Left ventricle myocardium inferior (tissue), 1 donor: Measurements from ENCODE around the gene MYO1A. TPM values are rescaled to one million over a fixed set of nuclear protein-coding genes. Genes with fewer than 3 reads are reported as not detected.

Source experiments
- DNase-seq: peaks from one replicate; pipeline ENCODE4 v3.0.0-alpha.2; 2020
- H3K27ac ChIP-seq: fragments of 200-600 bp; replicated peaks from 2 replicates; pipeline ENCODE4 v1.8.0; 2021
- H3K27me3 ChIP-seq: fragments of 200-600 bp; 2 replicates; pipeline ENCODE4 v1.8.0; 2021; ENCODE audit warnings: low read depth
- H3K36me3 ChIP-seq: fragments of 200-600 bp; 2 replicates; pipeline ENCODE4 v1.8.0; 2021
- H3K4me1 ChIP-seq: fragments of 200-600 bp; 2 replicates; pipeline ENCODE4 v1.8.0; 2021
- H3K4me3 ChIP-seq: fragments of 200-600 bp; 2 replicates; pipeline ENCODE4 v1.8.0; 2021; ENCODE audit warnings: mild to moderate bottlenecking, moderate library complexity
- H3K9me3 ChIP-seq: fragments of 200-600 bp; replicated peaks from 2 replicates; pipeline ENCODE4 v1.8.0; 2021
- CTCF ChIP-seq: fragments of 200-600 bp; IDR thresholded peaks from 2 replicates; pipeline ENCODE4 v1.8.0; 2021; ENCODE audit warnings: antibody characterized with exemption, mild to moderate bottlenecking, borderline replicate concordance
- intact Hi-C: fragments of 100-400 bp; cut with micrococcal nuclease; formaldehyde crosslinking; loops from one replicate; pipeline ENCODE4 v1.11.0; 2022
- total RNA-seq: library from RNA; stranded (reverse); fragmentation: NEBNext Ultra II Directional; extraction: Animal tissue kit (Norgen Biotek cat#: 25700); gene quantifications from one replicate; pipeline ENCODE4 v1.2.1, GENCODE V29; 2021
- donor health status: DM: no; HTN: yes; CAD: no; lungs with severe emphysema.

Gene MYO1A
- total RNA-seq, 1 donor from 2014 or later = not detected

- intact Hi-C loops = no loop called here
- peaks cover 74% of the 10 kb centered on the region for H3K4me1 ChIP-seq
- TF ChIP-seq CTCF = no peak
- no peaks in the 10 kb centered on the region for H3K27me3 ChIP-seq
- no peaks in the 10 kb centered on the region for H3K9me3 ChIP-seq
- peaks cover 61% of the 10 kb centered on the region for H3K36me3 ChIP-seq
- DNase-seq = no peak
- H3K4me3 ChIP-seq = no peak overlapping the region
- H3K27ac ChIP-seq = peak overlapping the region; percentile 72
Observed at GRCh38 chr12:57092529-57092862, 42.6 kb upstream of the MYO1A start.

GRCh38 chr12:57091638-57092528 is 42.0 kb upstream of the MYO1A start:
- peak overlapping the region; percentile 95 for H3K4me3 ChIP-seq
- DNase-seq = no peak
- intact Hi-C loops = no loop called here
- H3K4me1 ChIP-seq = peaks cover 79% of the 10 kb centered on the region
- H3K27ac ChIP-seq = peak overlapping the region; percentile 100
- peaks cover 55% of the 10 kb centered on the region for H3K36me3 ChIP-seq
- no peak for TF ChIP-seq CTCF
- H3K9me3 ChIP-seq = no peaks in the 10 kb centered on the region
- no peaks in the 10 kb centered on the region for H3K27me3 ChIP-seq

- Histone ChIP-seq H3K9me3 (no peaks in the 10 kb centered on the region), H3K27ac (peak overlapping the region; percentile 100), H3K27me3 (no peaks in the 10 kb centered on the region), H3K4me1 (peaks cover 84% of the 10 kb centered on the region), H3K36me3 (peaks cover 47% of the 10 kb centered on the region), H3K4me3 (peak overlapping the region; percentile 95)
- TF ChIP-seq CTCF = peak; percentile 8
- intact Hi-C loops = no loop called here
- no peak for DNase-seq
Observed at GRCh38 chr12:57090924-57091637, 41.2 kb upstream of the MYO1A start.

- Histone ChIP-seq H3K27ac (peak overlapping the region; percentile 100), H3K9me3 (no peaks in the 10 kb centered on the region), H3K4me1 (peaks cover 87% of the 10 kb centered on the region), H3K36me3 (peaks cover 41% of the 10 kb centered on the region), H3K27me3 (no peaks in the 10 kb centered on the region), H3K4me3 (peak overlapping the region; percentile 95)
- intact Hi-C loops = no loop called here
- no peak for TF ChIP-seq CTCF
- DNase-seq = no peak
Observed at GRCh38 chr12:57090490-57090889, 40.6 kb upstream of the MYO1A start.

- intact Hi-C loops = no loop called here
- H3K4me3 ChIP-seq = peak overlapping the region; percentile 95
- DNase-seq = peak; percentile 83
- H3K9me3 ChIP-seq = no peaks in the 10 kb centered on the region
- H3K27ac ChIP-seq = peak overlapping the region; percentile 100
- no peak for TF ChIP-seq CTCF
- no peaks in the 10 kb centered on the region for H3K27me3 ChIP-seq
- H3K36me3 ChIP-seq = peaks cover 31% of the 10 kb centered on the region
- H3K4me1 ChIP-seq = peaks cover 83% of the 10 kb centered on the region
Observed at GRCh38 chr12:57089271-57090245, 39.6 kb upstream of the MYO1A start.
